Ovary (tissue), 3 donors: ENCODE measurements around the gene RGS1.

Experiments
- EP300 ChIP-seq: sonication (generic); formaldehyde crosslinking; IDR thresholded peaks from one replicate; pipeline ENCODE4 v1.6.1; 2017; ENCODE audit warnings: antibody characterized with exemption
- TF ChIP-seq, protein P1 (sequence below), 3 donors: fragments of 450-650 bp in 2 of 3; fragments of 200-600 bp in 1 of 3; IDR thresholded peaks; one replicate each; pipeline versions ENCODE4 v1.5.1 to v1.8.0; 2016 to 2022; ENCODE audit warnings: antibody characterized with exemption in 3 of 3, mild to moderate bottlenecking in 1 of 3
- donor health status: DM: no; HTN: no; CAD: no.

DNA sequence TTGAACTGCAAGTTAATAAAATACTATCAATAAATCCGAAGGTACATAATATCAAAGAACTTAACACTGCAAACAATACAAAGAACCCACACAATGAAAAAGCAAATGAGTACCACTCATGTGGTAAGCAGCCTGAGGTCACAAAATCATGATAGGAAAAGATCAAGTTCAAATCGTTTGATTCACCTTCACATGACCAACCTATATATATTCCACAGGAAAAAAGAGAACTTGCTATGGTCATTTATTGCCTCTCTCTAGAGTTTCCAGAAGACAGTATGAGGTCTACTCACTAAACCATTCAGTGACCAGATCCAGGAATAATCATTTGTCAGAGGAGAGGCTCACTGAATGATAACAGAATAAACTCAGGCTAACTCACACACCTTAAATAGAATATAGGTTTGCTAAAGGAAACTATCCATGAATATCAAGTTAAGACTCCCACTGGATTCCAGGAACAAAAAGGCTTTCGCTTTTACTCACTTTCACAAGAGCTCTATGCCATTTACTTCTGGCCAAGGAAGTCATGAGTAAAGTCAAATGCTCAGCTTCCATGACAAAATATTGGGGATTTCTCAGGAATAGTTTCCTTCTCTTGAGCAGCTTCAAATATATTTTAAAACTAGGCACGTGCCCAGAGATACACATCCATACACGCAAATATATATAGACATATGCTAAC is 48.3 kb upstream of the RGS1 start:
- TF ChIP-seq, protein P1, sequence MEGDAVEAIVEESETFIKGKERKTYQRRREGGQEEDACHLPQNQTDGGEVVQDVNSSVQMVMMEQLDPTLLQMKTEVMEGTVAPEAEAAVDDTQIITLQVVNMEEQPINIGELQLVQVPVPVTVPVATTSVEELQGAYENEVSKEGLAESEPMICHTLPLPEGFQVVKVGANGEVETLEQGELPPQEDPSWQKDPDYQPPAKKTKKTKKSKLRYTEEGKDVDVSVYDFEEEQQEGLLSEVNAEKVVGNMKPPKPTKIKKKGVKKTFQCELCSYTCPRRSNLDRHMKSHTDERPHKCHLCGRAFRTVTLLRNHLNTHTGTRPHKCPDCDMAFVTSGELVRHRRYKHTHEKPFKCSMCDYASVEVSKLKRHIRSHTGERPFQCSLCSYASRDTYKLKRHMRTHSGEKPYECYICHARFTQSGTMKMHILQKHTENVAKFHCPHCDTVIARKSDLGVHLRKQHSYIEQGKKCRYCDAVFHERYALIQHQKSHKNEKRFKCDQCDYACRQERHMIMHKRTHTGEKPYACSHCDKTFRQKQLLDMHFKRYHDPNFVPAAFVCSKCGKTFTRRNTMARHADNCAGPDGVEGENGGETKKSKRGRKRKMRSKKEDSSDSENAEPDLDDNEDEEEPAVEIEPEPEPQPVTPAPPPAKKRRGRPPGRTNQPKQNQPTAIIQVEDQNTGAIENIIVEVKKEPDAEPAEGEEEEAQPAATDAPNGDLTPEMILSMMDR (IDR thresholded peaks at IDR 0.05): no peak
- no peak for TF ChIP-seq EP300
